GM21528 (cell line): Measurements from ENCODE around the gene C3orf49.
A peak's percentile ranks its signal among the peaks of the same experiment; 100 is the strongest.

Source experiments
- ATAC-seq: cut with Tn5 transposase; IDR thresholded peaks from one replicate; pipeline ENCODE4 v1.9.1; 2021; ENCODE audit warnings: mild to moderate bottlenecking, moderate library complexity; ENCODE audit not compliant: unreplicated experiment, low FRiP score

C3orf49 gene

GRCh38 chr3:63849175-63849574 is 30.1 kb downstream of the C3orf49 start:
- ATAC-seq, result no peak

DNA sequence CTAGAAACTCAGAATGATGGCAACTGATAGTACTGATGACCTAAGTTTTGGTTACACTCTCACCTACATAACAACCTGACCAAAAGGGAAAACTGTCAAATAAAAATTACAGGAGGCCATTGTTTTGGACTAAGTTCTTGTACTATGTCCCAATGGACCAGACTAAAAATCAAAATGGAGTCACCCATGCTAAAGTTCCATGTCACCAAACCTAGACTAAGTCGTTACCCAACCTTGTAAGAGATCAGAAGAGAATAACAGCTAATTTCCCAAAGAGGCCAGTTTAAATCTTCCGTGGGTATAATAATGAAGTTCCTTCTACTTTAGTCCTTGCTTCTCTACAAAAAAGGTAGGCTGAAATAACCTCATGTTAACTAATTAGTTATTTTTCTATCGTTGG is 32.2 kb downstream of the C3orf49 start:
- no peak for ATAC-seq

DNA sequence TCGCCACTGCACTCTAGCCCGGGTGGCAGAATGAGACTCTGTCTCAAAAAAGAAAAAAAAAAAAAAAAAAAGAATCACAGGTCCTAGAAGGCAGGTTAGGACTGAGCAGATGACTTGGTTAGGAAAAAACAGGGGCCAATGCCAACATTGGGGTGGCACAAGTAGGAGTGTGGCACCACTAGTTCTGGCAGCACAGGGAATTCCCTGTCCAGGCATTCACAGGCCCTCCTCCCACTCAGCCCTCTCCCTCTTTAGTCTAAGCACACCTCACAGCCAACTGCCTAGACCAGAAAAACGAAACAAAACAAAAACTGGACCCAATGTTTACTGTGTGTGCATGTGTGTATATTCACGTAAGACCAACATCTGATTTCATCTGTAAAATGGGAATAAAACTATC is 34.0 kb downstream of the C3orf49 start:
- no peak for ATAC-seq

- no peak for ATAC-seq
Observed at GRCh38 chr3:63855333-63855940, 36.3 kb downstream of the C3orf49 start.

DNA sequence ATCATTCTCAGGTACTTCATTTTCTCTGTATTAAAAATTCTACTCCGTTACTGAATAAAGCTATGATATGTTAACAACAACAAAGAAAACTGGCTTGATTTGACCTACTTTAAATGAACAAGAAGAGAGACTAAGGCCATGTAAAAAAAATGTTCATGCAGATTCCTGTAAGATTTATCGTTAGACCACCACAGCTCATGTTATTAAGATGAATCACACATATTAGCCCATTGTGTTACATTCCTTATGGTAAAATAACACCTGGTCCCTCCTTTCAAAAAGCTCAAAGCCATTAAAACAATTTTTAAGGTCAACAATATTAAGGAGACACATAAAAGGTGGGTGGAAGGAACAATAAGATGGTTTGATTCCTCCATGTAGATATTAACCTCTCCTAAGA is 38.2 kb downstream of the C3orf49 start:
- ATAC-seq, result no peak

- ATAC-seq, result no peak
Observed at GRCh38 chr3:63860776-63861175, 41.7 kb downstream of the C3orf49 start.

DNA sequence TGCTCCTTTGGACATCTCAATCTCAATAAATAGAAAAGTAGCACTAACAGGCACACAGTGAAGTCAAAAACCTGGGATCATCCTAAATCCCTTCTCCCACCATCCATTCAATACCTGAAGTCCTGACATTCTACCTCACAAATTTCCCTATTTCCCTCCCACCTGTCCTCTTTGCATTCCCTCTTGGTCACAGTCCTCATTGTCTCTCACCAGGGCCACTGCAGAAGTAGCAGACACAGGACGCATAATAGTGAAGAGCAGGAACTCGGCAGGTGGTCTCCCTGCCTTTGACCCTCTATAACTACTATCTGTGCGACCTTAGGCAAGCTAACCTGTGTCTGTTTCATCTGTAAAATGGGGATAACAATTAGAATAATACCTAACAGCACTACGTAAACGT is 42.2 kb downstream of the C3orf49 start:
- ATAC-seq, result no peak

DNA sequence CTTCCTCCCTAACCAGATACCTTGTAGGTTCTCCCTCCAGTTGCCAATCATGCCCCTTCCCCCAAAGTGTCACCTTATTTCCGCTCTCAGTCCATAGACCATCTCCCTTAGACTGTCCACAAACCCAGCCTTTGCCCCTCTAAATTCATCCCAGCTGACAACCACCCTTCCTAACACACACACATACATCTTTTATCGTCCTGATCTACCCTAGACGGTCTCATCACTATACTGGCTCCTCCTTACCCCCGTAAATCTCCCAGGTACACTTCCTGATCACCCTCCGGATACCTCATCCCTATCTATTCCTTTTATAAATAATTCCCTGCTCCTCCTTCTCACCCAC is 43.7 kb downstream of the C3orf49 start:
- ATAC-seq, result peak; percentile 14

DNA sequence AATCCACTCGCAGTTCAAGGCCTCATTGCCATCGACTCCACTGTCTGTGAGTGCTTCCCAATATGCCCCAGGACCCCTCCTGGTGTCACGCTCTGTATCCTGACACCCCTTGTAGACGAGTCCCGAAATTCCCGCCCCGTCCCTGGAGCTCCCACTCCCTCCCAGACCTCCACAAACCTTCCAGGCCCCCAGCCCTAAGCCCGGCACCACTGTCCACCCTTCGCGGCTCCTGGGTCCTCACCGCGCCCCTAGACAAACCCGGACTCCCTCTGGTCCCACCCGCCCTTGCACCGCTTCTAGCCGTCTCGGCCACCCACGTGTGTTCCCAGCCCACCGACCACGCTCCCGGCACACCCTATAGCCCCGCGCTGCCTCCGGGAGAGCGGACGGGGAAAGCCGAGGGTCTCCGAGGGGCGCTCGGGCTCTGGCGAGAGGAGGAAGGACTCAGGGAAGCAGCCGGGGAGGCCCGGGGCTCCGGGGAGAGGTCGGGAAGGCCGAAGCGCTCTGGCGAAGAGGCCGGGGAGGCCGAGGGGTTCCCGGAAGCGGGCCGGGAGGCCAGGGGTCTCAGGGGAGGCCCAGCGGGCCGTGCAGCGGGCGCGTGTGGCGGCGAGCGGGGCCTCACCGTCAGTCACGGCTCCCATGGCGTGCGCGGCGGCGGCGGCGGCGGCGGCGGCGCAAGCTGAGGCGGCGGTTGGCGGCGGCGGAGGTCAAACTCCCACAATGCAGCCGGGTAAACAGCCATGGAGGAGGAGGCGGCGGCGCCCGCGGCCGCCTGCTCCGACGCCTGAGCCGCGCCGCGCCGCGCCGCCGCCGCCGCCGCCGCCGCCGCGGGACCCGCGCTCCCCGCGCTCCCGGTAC is 44.3 kb downstream of the C3orf49 start, which contains the start of the genes ATXN7 and THOC7:
Gene ATXN7 (plus strand): TSS at position 718 of the 858 bp plus-strand sequence. CDS start 48,732 bp downstream, outside the sequence.
Gene THOC7 (minus strand): TSS at position 656 of the 858 bp plus-strand sequence. CDS start 15 bp downstream, at position 641.
- ATAC-seq, result peak; percentile 77

GRCh38 chr3:63864008-63864964 is 45.2 kb downstream of the C3orf49 start:
- ATAC-seq, result peak; percentile 48

DNA sequence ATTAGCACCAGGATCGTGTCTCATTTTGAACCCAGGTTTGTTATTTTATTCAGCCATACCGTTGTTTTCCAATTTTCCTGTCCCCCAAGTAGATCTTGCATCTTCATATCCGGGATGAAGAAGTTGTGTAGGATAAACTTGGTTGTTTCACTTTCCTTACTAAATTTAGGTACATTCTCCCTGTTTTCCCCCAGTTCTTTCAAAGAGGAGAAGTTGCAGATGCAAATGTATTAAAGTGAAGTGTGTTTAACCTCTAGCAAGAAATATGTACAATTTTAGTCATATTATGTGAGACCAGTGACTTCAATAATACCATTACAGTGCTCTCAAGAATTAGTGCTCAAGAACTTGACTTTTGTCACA is 45.8 kb downstream of the C3orf49 start:
- ATAC-seq, result no peak

- no peak for ATAC-seq
Observed at GRCh38 chr3:63867225-63867624, 48.1 kb downstream of the C3orf49 start.

GRCh38 chr3:63869940-63870614 is 51.0 kb downstream of the C3orf49 start:
- ATAC-seq, result no peak

DNA sequence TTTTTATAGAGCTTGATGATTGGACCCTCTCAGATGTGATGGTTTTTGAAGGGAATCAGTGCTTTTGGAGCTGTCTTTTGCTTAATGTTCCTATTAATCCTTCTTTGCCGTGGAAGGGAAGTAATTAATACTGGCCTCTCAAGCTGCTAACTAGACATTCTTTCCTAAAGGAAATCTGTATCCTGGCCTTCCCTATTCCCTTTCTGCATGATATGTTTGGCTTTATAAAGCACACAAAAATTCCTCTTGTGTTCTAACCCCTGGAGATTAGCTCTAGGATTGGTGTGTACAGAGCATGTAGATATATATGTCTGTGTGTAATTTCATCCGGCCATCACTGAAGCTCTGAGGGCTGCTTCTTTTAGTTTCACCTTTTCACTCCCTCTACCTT is 51.5 kb downstream of the C3orf49 start:
- ATAC-seq, result no peak

GRCh38 chr3:63872135-63872924 is 53.2 kb downstream of the C3orf49 start:
- no peak for ATAC-seq

- no peak for ATAC-seq
Observed at GRCh38 chr3:63874769-63875168, 55.7 kb downstream of the C3orf49 start.

DNA sequence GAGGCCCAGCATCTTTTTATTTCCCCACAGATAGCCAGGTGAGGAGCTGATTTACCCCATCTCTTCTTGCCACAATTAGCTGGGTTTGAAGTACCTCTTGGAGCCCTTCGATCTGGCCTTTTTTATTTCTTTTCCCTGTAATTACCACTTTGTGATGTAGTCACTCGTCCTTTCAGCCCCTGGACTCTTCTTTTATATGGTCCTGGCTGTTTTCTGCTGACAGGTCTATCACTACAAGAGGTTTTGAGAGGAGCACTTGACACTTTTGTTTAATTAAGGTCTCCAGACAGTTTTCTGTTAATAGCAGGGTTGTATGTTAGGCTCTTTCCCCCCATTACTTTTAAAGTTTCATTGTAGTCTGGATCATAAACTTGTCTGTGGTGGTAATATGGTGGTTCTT is 56.4 kb downstream of the C3orf49 start:
- ATAC-seq, result no peak

GRCh38 chr3:63876260-63876659 is 57.2 kb downstream of the C3orf49 start:
- no peak for ATAC-seq

DNA sequence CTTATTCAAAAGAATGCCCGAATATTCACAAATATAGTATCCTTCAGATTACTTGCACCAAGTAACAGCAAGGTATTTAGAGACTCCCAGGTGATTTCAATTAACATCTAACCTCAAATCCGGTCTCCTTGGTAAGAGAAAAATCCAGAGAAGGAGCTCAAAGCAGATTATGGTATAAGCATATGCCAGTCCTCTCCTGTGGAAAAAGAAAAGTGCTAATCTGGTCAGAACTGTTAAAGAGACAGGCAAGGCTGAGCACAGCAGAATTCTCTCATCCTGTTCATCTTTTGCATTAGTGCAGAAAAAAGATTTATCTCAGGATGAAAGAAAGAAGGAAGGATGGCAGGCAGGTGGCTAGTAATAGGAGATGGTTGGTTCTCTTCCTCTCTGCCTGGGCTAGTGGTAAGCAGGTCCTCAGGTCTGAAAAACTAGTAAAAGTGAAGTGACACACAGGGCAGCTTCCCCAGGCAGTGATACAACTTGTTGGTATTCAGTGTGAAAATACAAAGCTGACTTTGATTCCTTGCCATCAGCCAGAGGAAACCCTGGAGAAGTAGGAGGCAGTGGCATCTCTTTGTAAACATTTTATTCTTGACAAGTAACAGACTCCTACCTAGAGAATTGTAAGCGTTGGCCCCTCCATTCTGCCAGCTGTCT is 58.8 kb downstream of the C3orf49 start:
- ATAC-seq, result no peak
